WTC11 (cell line): Measurements from ENCODE around the gene IP6K2.

Source experiments
- ATF3 ChIP-seq: sonication (generic); formaldehyde crosslinking; conservative IDR thresholded peaks from 2 replicates; pipeline ENCODE4 v1.8.1; 2022; ENCODE audit warnings: mild to moderate bottlenecking, missing genetic modification reagents
- CTCF ChIP-seq: fragments of 200-600 bp; IDR thresholded peaks from 2 replicates; pipeline ENCODE4 v1.8.0; 2022; ENCODE audit warnings: antibody characterized with exemption
- ELF4 ChIP-seq: sonication (generic); formaldehyde crosslinking; IDR thresholded peaks from 2 replicates; pipeline ENCODE4 v1.8.1; 2022; ENCODE audit warnings: low read depth, mild to moderate bottlenecking, moderate library complexity, missing genetic modification reagents
- ESRRA ChIP-seq: sonication (generic); formaldehyde crosslinking; IDR thresholded peaks from 2 replicates; pipeline ENCODE4 v1.8.1; 2022; ENCODE audit warnings: mild to moderate bottlenecking, missing genetic modification reagents, borderline replicate concordance
- FOXP4 ChIP-seq: sonication (generic); formaldehyde crosslinking; IDR thresholded peaks from 2 replicates; pipeline ENCODE4 v1.8.0; 2022; ENCODE audit warnings: mild to moderate bottlenecking, missing genetic modification reagents
- KAT7 ChIP-seq: sonication (generic); formaldehyde crosslinking; IDR thresholded peaks from 2 replicates; pipeline ENCODE4 v1.8.1; 2023; ENCODE audit warnings: missing genetic modification reagents, mild to moderate bottlenecking, borderline replicate concordance
- MAX ChIP-seq: sonication (generic); formaldehyde crosslinking; IDR thresholded peaks from 2 replicates; pipeline ENCODE4 v1.8.0; 2022; ENCODE audit warnings: mild to moderate bottlenecking, missing genetic modification reagents
- NFYB ChIP-seq: sonication (generic); formaldehyde crosslinking; conservative IDR thresholded peaks from 2 replicates; pipeline ENCODE4 v1.8.0; 2022; ENCODE audit warnings: low read depth, missing genetic modification reagents
- SMAD4 ChIP-seq: sonication (generic); formaldehyde crosslinking; IDR thresholded peaks from 2 replicates; pipeline ENCODE4 v1.8.0; 2022; ENCODE audit warnings: mild to moderate bottlenecking, missing genetic modification reagents
- TEAD1 ChIP-seq: sonication (generic); formaldehyde crosslinking; IDR thresholded peaks from 2 replicates; pipeline ENCODE4 v1.8.0; 2022; ENCODE audit warnings: mild to moderate bottlenecking, missing genetic modification reagents
- USF2 ChIP-seq: sonication (generic); formaldehyde crosslinking; IDR thresholded peaks from 2 replicates; pipeline ENCODE4 v1.8.1; 2023; ENCODE audit warnings: mild to moderate bottlenecking, missing genetic modification reagents, moderate library complexity
- ZBTB21 ChIP-seq: sonication (generic); formaldehyde crosslinking; IDR thresholded peaks from 2 replicates; pipeline ENCODE4 v1.8.1; 2023; ENCODE audit warnings: mild to moderate bottlenecking, missing genetic modification reagents, borderline replicate concordance
- ZNF317 ChIP-seq: sonication (generic); formaldehyde crosslinking; IDR thresholded peaks from 2 replicates; pipeline ENCODE4 v1.8.1; 2023; ENCODE audit warnings: low read depth, mild to moderate bottlenecking, moderate library complexity, missing genetic modification reagents, borderline replicate concordance

- TF ChIP-seq USF2 (no peak), ATF3 (CRISPR knock-in tag) (no peak), CTCF (no peak), ESRRA (no peak), ZBTB21 (CRISPR knock-in tag) (no peak), ZNF317 (CRISPR knock-in tag) (no peak), NFYB (CRISPR knock-in tag) (no peak), MAX (CRISPR knock-in tag) (no peak), ELF4 (CRISPR knock-in tag) (no peak), TEAD1 (CRISPR knock-in tag) (no peak), FOXP4 (CRISPR knock-in tag) (no peak), KAT7 (CRISPR knock-in tag) (no peak), SMAD4 (CRISPR knock-in tag) (no peak)
These were observed 20.9 kb downstream of the IP6K2 start for GRCh38 chr3:48696156-48696555.
